GM21367 (cell line): ENCODE measurements around the gene TLE3.

ENCODE experiments used
- ATAC-seq: cut with Tn5 transposase; IDR thresholded peaks from one replicate; pipeline ENCODE4 v1.9.1; 2021; ENCODE audit not compliant: unreplicated experiment

Gene TLE3

GRCh38 chr15:70050441-70050840 is 47.3 kb downstream of the TLE3 start:
- no peak for ATAC-seq

GRCh38 chr15:70049701-70050301 is 47.9 kb downstream of the TLE3 start:
- no peak for ATAC-seq

GRCh38 chr15:70048578-70049514 is 48.9 kb downstream of the TLE3 start:
- no peak for ATAC-seq

- ATAC-seq, result no peak
Measured at GRCh38 chr15:70048198-70048565, 49.5 kb downstream of the TLE3 start.

- ATAC-seq, result no peak
Measured at GRCh38 chr15:70047386-70048197, 50.1 kb downstream of the TLE3 start.

GRCh38 chr15:70046679-70047369 is 50.9 kb downstream of the TLE3 start:
- no peak for ATAC-seq

- no peak for ATAC-seq
Measured at GRCh38 chr15:70045045-70045444, 52.7 kb downstream of the TLE3 start.

- no peak for ATAC-seq
Measured at GRCh38 chr15:70044168-70044567, 53.5 kb downstream of the TLE3 start.

- ATAC-seq, result no peak
Measured at GRCh38 chr15:70043590-70043989, 54.1 kb downstream of the TLE3 start.

- ATAC-seq, result no peak
Measured at GRCh38 chr15:70042553-70043214, 55.0 kb downstream of the TLE3 start.

- no peak for ATAC-seq
Measured at GRCh38 chr15:70039917-70040316, 57.8 kb downstream of the TLE3 start.

GRCh38 chr15:70038730-70039392 is 58.9 kb downstream of the TLE3 start:
- no peak for ATAC-seq

- no peak for ATAC-seq
Measured at GRCh38 chr15:70037292-70037640, 60.5 kb downstream of the TLE3 start.

- ATAC-seq, result peak; percentile 62
Measured at GRCh38 chr15:70036585-70037291, 61.0 kb downstream of the TLE3 start.

GRCh38 chr15:70035719-70036077 is 62.0 kb downstream of the TLE3 start:
- peak; percentile 51 for ATAC-seq

- ATAC-seq, result no peak
Measured at GRCh38 chr15:70035051-70035718, 62.5 kb downstream of the TLE3 start.

- no peak for ATAC-seq
Measured at GRCh38 chr15:70034596-70034995, 63.1 kb downstream of the TLE3 start.

GRCh38 chr15:70034141-70034540 is 63.6 kb downstream of the TLE3 start:
- no peak for ATAC-seq
